SIG-M5 treated with dmso at 0.1 percent for 504 hours (cell line): ENCODE results near the gene CNTNAP4.

ENCODE experiments used
- DNase-seq: peaks from one replicate; lab custom pipeline; 2025; ENCODE audit not compliant: unreplicated experiment; lab: John Stamatoyannopoulos, UW

Gene CNTNAP4

DNA sequence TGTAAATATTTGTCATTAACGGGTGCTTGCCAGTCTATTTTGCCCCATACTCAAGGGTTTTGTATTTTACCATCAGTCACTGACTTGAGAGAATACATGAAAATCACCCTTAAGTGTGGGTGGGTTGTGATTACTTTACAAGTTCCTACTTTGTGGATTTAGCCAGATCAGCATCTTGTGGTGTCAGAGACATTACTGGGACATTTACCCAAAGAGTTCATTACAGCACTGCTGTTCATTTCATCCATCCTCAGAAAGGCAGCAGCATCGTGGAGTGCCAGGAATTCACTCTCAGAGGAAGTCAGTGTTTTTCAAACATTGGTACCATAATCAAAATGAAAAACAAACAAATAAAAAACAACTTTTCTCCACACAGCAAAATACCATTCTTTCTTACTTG, 110.8 kb downstream of the CNTNAP4 start:
- no peak for DNase-seq

DNA sequence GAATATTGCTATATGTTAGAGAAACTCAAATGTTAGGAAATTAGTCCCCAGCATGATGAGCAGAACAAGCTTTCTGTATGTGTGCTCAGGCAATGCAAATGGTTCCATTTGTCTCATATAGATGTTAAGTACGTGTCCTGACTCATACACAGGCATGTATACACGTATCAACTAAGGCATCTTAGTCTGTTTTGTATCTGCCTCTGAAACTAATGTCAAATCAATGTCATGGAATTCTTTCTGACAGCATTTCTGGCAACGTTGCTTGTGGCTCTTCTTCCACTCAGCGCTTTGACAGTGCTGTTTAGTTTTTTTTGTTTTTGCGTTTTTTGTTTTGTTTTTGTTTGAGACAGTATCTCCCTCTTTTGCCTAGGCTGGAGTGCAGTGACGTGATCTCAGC, 111.9 kb downstream of the CNTNAP4 start:
- DNase-seq: no peak

DNA sequence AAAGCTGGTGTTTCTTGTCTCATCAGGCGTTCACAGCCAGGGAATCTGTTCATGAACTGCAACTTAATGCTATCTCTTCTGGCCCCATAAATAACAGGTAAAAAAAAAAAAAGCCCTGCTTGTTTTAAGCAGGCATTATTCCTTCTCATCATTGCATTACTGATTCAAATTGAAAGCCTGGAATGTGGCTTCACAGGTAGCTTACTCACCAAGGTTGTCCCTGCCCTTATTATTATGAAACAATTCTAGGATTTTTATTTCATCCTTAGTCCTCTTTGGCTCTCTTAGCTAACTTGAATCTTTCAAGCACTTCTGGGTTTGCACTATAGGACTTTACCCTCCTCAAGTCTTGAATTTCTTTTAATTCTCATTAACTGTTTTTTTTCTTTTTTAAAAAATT, 113.3 kb downstream of the CNTNAP4 start:
- no peak for DNase-seq

DNA sequence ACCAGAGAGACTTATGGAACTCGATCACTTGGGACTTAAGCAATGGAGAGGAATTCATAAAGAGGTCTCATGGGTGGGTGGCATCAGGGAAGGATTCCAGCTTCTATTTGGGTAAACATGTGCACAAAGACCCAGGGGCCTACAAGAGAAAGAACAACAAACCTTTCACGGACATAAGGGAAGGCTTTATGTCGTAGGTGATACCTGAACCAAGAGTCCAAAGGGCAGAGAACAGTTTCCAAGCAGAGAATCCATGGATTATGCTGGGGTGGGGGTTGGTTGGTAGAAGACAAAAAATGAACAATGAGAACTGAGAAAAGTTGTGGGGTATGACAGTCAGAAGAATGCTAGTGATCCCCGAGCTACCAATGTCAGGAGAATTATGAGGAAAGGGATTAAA, 119.8 kb downstream of the CNTNAP4 start:
- no peak for DNase-seq

DNA sequence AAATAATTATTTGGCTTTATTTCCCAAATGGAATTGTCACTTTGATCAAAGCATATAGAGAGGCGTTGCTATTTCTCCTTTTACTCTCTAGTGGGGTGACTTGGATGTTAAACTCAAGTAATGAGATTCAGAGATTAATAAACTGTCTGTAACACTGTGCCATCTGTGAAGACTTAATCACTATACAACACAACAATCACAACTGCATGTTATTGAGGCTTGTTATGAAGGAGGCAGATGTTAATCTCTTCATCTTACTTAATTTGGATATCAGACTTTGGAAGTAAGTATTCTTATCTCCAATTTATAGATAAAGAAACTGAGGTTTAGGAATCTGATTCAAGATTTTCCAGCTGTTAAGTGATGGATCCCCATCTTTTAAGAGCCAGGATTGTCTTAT, 132.5 kb downstream of the CNTNAP4 start:
- no peak for DNase-seq

DNA sequence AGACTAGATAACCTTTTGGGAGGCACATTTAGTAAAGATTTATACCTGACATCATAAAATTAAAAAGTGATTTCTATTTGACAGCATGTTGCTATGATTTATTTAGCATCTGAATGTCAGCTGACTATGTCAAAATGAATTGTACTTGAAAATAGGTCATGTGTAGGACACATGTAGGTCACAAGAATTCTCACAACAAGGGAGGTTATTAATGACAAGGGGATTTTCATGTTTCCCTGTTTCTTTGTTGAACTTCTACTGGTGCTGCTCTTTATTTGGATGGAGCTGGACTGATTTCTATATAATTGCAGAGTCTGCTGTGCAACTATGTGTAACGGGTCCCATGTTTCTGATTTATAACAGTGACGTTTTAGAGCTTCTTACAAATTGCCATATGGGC, 144.4 kb downstream of the CNTNAP4 start:
- no peak for DNase-seq

DNA sequence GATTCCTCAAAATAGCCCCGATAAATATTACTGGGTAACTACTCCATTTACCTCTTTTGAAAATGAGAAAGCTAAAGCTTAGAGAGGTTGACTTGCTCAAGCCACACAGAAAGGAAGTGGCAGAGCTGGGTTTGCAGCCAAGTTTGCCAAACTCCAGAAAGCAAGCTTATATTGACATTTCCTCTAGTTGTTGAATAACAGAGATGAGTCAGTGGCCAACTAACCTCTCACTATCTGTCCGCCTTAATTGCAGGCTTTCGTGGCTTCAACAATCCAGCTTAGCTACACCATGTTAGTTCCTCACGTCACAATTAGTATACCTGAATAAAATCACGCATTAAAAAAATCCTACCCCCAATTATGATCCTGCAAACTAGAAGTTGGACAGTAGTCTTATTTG, 151.7 kb downstream of the CNTNAP4 start:
- DNase-seq: no peak

DNA sequence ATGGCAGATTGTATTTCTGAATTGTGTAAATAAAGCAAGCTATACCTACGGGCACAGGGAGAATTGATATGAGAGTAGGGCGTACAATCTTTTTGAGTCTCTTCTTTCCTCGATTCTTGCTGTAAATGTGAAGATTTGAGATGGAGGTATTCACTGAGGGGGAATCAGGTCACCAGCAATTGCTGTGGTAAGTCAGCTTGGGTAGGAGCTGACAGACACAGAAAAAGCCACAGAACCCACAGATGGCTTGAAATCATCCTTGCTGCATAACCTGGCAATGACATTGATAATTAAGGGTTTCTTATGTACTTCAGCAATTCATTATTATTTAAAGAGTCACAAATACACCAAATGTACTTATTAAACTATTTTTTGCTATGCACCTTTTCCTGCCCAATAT, 164.2 kb downstream of the CNTNAP4 start:
- DNase-seq: no peak

DNA sequence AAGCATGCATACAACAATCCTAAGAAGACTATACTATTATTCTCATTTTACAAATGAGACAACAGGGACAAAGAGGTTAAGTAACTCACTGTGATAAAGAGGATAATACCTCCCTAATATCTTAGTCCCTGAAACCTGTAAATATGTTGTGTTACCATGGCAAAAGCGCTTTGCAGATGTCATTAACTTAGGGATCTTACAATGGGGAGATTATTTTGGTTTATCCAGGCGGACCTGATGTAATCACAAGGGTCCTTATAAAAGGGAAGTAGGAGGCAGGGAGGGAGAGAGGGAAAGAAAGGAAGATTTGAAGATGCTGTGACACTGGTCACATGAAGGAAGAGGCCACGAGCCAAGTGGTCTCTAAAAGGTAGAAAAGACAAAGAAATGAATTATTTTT, 164.7 kb downstream of the CNTNAP4 start:
- no peak for DNase-seq

DNA sequence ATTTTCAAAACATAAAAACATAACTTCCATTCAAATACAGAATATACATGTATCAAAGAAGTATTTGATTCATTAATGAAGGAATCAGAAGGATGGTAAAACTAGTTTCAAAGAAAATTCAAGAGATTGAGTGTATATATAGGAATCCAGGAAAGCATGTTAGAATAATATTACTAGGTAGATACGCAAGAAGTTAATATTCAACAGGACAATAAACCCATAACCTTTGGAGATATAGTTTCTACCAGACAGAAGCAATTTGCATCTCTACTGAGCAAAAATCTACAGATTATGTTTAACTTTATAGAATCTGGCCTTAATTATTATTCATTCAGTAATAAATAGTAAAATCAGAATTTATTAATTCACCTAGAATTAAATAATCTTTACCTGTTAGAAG, 166.8 kb downstream of the CNTNAP4 start:
- no peak for DNase-seq

DNA sequence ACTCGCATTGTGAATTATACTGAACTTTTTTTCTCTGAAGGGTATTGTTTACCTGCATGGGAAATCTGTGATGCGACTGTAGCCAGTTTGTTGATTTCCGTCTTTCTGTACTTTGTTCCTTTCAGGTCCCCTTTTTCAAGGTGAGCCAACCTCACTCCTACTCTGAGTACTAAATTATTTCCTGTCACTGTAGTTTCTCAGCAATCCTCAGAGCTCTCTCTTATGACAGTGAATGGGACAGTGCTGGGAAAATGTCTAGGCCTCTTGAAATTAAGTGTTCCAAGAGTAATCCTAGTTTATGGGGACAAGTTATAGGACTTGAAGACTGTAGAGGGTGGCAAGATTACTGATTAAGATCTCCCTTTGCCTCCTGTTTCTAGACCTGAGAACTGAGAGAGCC, 167.6 kb downstream of the CNTNAP4 start:
- DNase-seq: no peak

DNA sequence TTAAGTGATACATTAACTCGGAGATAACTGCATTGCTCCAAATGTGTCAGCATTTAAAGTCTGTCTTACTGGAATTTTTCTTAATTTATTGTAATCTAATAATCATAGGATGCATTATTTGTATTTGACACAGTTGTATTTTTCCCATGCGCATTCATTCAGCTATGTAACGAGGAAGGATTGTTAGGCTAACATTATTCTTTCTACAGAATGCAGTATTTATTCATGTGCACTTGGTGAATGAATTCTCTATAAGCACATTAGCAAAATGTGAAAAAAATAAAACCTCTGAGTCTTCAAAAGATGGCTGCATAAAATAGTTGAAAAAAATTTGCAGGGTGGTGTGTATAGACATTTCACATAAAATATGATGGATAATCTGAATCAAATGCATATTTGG, 168.6 kb downstream of the CNTNAP4 start:
- no peak for DNase-seq

DNA sequence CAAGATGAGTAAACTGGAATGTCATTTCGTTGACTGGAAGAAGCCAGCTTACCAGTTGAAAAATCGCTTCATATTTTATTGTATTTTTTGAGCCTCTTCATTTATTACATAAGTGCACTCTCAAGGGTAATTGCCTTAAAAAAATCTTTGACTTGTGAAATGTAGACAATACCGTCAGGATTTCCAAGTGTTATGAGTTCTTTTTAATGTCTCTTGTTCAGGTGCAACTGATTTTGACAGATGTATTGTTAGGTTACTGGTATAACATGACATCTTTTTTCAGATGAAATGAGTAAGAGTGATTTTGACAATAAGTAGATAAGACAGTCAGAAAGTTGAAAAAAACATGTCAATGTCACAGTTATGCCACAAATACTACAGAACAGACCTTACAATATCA, 169.1 kb downstream of the CNTNAP4 start:
- no peak for DNase-seq

DNA sequence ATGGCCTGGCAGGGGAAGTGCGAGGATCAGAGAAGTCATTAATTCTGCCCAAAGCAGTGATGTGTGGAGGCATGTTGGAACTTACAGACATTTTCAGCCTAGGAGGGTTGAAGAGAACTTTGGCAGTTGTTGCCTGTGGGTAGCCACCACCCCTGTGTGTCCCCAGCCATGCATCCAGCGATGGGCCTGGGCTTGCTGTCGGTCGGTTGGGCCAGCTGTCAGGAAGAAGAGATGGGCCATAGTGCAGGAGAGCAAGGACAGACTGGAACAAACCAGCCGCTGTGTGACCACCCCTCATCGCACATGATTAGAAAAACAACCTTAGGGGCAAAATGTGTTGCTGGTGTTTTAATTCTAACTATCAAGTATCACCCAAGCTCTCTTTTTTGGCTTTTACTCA, 173.7 kb downstream of the CNTNAP4 start:
- no peak for DNase-seq

DNA sequence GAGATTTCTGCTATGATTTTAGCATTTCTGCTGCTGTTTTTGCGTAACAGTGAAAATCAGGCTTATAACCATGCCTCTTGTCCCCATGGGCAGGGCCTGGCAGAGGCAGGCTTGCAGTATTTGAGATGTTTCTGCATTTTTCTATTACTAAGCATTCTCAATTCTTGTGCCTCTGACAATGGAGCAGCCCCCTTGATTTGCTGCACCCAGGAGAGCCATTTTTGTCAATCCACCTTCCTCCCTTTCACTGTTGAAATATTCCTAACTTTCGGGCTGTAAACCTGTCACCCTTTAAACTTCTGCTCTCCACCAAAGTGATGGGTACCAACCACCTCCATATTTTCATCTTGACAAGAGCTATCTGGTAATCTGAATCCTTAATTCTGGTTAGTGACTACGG, 178.1 kb downstream of the CNTNAP4 start:
- DNase-seq: no peak

DNA sequence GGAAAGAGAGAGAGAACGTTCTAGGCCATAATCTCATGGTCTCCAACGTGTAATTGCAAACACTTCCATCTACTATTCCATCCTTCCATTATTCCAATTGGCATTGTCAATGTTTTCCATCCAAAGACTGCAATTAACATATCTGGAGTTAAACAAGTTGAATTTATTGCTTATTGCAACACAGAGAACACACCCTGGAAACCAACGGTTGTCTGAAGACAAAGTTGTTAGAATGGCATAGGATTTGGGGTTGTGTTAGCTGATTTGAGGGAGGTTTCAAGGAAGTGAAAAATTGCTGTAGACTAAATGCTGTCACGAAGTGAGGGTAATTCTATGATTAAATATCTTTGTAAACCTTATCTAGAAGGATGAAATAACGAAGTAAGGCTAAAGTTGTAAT, 178.8 kb downstream of the CNTNAP4 start:
- no peak for DNase-seq

DNA sequence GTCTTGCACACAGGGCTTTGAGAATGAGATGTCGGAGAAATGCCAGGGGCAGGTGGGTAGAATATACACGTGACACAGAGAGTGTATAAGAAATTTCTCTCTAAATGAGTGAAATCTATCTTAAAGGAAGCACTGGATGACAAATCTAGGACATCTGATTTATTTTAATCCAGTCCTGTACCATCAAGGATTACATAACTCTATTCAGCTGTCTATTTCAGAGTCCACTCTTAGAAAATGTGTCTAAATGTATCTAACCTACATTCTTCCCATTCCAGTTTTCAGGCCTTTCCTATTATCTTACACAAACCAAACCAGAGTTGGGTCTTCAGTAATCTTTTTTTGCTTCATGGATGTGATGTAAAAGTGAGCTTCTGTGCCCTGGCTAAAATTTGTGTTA, 181.9 kb downstream of the CNTNAP4 start:
- no peak for DNase-seq

DNA sequence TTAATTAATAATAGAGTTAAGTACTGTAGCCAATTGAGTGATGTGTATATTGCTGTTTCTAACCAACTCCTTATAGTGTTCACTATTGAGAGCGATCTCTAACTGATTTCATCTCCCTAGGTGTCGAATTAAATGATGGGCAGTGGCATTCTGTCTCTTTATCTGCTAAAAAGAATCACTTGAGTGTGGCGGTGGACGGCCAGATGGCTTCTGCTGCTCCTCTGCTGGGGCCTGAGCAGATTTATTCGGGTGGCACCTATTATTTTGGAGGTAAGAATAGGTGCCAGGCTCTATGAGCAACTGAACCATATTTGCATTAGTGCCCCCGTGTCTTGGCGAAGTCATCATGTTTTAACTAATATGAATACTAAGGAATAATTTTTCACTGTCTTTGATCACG, 184.6 kb downstream of the CNTNAP4 start:
- DNase-seq: no peak

DNA sequence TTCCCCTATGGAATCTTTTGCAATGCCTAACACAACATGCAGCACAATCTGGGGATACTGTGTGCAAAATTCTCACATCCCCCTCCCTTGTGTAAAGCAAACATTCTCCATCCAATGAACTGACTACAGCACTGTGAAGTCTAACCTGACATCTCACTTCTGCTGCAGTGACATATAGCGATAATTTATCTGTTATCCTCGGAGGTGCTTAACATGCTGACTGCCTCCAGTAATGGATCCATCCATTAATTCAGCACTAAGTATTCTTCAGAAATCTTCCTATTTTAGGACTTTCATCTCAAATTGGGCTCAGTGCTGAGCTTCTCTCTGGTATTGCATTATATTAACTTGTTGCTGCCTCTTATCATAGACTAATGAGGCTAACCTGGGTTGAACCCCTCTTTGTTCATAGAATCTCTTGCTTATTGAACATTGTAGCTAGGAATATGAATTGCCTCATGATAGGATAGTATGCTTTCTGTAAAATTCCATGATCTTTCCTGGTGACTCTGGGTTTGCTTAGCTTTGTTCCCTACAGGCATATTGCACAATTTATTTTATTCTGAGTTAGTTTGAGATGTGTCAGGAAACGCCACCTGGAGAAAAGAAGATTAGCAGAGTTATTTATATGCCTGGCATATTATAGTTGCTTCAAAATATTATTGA, 187.9 kb downstream of the CNTNAP4 start:
- no peak for DNase-seq

DNA sequence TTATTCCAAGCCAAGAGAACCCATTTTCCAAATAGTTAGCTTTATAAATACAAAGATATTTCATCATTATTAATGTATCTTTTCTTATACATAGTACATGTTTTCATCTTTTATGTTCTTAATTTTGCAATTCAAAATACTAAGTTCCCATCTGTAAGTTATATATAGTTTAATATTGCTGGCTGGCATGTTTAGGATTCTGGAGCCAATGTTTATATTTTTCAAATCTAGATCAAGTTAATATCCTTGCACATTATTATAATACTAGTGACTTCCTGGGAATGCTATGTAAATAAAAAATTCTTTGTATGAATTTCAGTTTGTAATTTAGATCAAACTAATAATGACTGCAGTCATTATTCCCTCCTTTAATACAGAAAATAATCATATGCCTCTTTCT, 189.7 kb downstream of the CNTNAP4 start:
- DNase-seq: no peak

DNA sequence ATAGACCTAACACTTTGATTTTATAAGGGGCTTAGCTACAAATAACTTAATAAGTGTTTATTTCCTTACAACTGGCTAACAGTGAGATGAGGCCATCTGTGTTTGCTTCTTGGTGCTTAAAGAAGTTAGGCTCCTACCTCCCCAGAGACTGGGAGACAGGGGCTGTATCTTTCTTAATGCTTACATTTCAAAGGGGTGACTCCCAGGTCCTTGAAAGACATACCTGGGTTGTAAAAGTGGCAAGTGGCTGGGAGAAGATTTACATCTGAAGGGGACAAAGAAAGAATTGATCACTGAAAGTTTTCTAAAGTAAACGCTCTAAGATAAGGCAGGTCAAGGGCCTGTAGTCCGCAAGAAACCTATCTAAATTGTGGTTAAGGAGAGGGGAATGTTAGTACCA, 196.8 kb downstream of the CNTNAP4 start:
- DNase-seq: no peak

DNA sequence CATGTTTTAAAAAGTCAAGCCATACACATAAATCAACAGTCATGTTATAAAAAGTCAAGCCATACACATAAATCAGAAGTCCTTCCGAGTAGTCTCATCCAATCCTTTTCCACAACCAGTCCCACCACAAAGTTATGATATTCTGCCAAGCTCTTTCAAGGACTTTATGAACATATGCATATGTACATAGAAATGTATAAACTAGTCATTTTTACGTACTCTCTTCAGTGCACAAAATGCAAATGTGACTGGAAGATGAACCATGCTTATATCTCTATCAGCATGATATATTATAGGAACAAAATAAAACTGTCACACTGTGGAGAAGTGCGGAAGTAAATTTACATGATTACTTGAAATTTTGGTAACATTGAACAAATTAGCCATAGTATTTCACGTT, 200.9 kb downstream of the CNTNAP4 start:
- no peak for DNase-seq

DNA sequence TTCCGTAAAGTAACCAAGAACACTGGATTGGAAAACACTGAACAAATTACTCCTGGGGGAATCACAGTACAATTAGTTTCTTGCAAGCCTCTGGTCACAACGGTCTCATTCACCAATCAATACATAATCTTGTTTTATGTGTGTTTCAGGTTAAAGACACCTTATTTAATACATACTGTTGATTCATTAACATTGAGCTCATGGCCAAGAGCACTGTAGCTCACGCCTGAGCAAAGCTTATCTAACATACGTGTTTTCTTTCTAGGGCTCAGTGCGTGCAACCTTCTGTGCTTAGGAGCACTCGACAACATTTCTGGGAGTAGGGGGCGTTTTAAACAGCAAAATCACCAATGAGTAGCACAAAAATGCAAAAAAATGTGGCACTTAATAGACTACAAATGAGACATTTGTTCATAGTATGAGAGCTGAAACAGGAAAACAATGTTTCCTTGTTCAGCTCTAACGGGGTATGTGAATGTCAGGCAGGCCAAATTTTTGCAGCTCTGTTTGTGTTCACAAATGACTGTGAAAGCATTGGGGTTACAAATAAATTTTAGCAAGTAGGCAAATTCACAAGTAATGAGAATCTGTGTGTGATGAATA, 206.2 kb downstream of the CNTNAP4 start:
- DNase-seq: no peak
